Upper lobe of left lung (tissue), 6 donors: ENCODE results near the gene SHKBP1. TPM values are rescaled to one million over a fixed set of nuclear protein-coding genes. Genes with fewer than 3 reads are reported as not detected.

Experiments
- ATAC-seq, 2 donors: fragments of 200-7000 bp; cut with Tn5 transposase; one replicate each; pipeline ENCODE4 v1.9.1; 2022; ENCODE audit warnings: mild to moderate bottlenecking in 2 of 2, moderate library complexity in 2 of 2; ENCODE audit not compliant: low FRiP score in 2 of 2
- DNase-seq, 2 donors: peaks; one replicate each; pipeline ENCODE4 v3.0.0-alpha.2; 2019 to 2020
- H3K27ac ChIP-seq, 4 donors: fragments of 200-600 bp; sonication (generic); one replicate each; pipeline ENCODE4 v1.5.1; 2016 to 2019
- H3K27me3 ChIP-seq, 4 donors: fragments of 200-600 bp; sonication (generic); one replicate each; pipeline ENCODE4 v1.5.1; 2017 to 2019
- H3K36me3 ChIP-seq, 4 donors: fragments of 200-600 bp; sonication (generic); one replicate each; pipeline ENCODE4 v1.5.1; 2016 to 2019
- H3K4me1 ChIP-seq, 4 donors: fragments of 200-600 bp; sonication (generic); one replicate each; pipeline ENCODE4 v1.5.1; 2018 to 2019
- H3K4me3 ChIP-seq, 4 donors: fragments of 200-600 bp; sonication (generic); one replicate each; pipeline ENCODE4 v1.5.1; 2017 to 2019; ENCODE audit warnings: mild to moderate bottlenecking in 2 of 4, moderate library complexity in 1 of 4
- H3K9me3 ChIP-seq, 4 donors: fragments of 200-600 bp; sonication (generic); one replicate each; pipeline ENCODE4 v1.5.1; 2018 to 2019
- CTCF ChIP-seq, 6 experiments: fragments of 450-650 bp in 4 of 6; fragments of 200-600 bp in 2 of 6; sonication (generic) in 2 of 6; IDR thresholded peaks; one replicate each; pipeline ENCODE4 v1.5.1; 2016 to 2019; ENCODE audit warnings: antibody characterized with exemption in 6 of 6
- EP300 ChIP-seq, 4 donors: sonication (generic); formaldehyde crosslinking; IDR thresholded peaks; one replicate each; pipeline ENCODE4 v1.5.1; 2017; ENCODE audit warnings: antibody characterized with exemption in 4 of 4, control low read depth in 2 of 4
- POLR2A ChIP-seq, 4 donors: fragments of 450-650 bp; IDR thresholded peaks; one replicate each; pipeline ENCODE4 v1.5.1; 2016 to 2017; ENCODE audit warnings: antibody characterized with exemption in 4 of 4, mild to moderate bottlenecking in 2 of 4
- POLR2AphosphoS5 ChIP-seq, 2 donors: sonication (generic); formaldehyde crosslinking; IDR thresholded peaks; one replicate each; pipeline ENCODE4 v1.5.1; 2017; ENCODE audit warnings: antibody characterized with exemption in 2 of 2
- WGBS, 2 donors: methylation state at CpG; one replicate each; pipeline ENCODE4 v1.1.5; 2017 to 2018; 5-methylcytosine and 5-hydroxymethylcytosine counted together
- total RNA-seq, 6 donors: library from RNA; depleted of rRNA in 4 of 6; stranded (reverse); fragments of >200 nt in 4 of 6; gene quantifications; one replicate each; pipeline versions ENCODE4 v1.1.0 to v1.2.1, GENCODE V29; 2016 to 2021
- donor health status: DM: no; HTN: no; CAD: no; lungs with moderate emphysema.
- donor health status: DM: no; HTN: yes; CAD: no; lungs with severe emphysema.

The SHKBP1 gene
- total RNA-seq, 6 donors from 2014 or later, result 60.6 to 232 (median 90.2) TPM

- Histone ChIP-seq H3K36me3 (peaks cover 5 to 79% (median 58%) of the 10 kb centered on the region in 4 donors), H3K9me3 (no peaks in the 10 kb centered on the region), H3K4me1 (no peaks in the 10 kb centered on the region), H3K27me3 (no peaks in the 10 kb centered on the region), H3K4me3 (no peak overlapping the region), H3K27ac (peak overlapping the region; percentile 41 to 76 (median 68))
- WGBS, 2 donors, result 58 to 77% methylated on average over 11 of the region's 11 CpGs
- peak in 1 of 2 donors; percentile 63 for DNase-seq
- TF ChIP-seq POLR2AphosphoS5 (IDR thresholded peaks at IDR 0.05) (peak in 1 of 2 donors; percentile 79), EP300 (IDR thresholded peaks at IDR 0.05) (no peak)
- ATAC-seq, result no peak
Observed at GRCh38 chr19:40585241-40585981, 8.7 kb downstream of the SHKBP1 start.

- DNase-seq (no peak), ATAC-seq (no peak)
- WGBS, 2 donors, result 67 to 80% methylated on average over 2 of the region's 2 CpGs
- no peak overlapping the region for H3K4me3 ChIP-seq
- H3K4me1 ChIP-seq, result no peaks in the 10 kb centered on the region
- H3K36me3 ChIP-seq, result peaks cover 5 to 77% (median 56%) of the 10 kb centered on the region in 4 donors
- peak overlapping the region in 3 of 4 donors; percentile 66 to 76 (median 70) for H3K27ac ChIP-seq
- no peaks in the 10 kb centered on the region for H3K27me3 ChIP-seq
- TF ChIP-seq EP300 (IDR thresholded peaks at IDR 0.05) (no peak), POLR2AphosphoS5 (IDR thresholded peaks at IDR 0.05) (no peak), CTCF (IDR thresholded peaks at IDR 0.05) (no peak), POLR2A (IDR thresholded peaks at IDR 0.05) (no peak)
- H3K9me3 ChIP-seq, result no peaks in the 10 kb centered on the region
Observed at GRCh38 chr19:40585982-40586422, 9.3 kb downstream of the SHKBP1 start.

- Histone ChIP-seq H3K27me3 (no peaks in the 10 kb centered on the region), H3K4me1 (no peaks in the 10 kb centered on the region), H3K4me3 (no peak overlapping the region), H3K9me3 (no peaks in the 10 kb centered on the region), H3K36me3 (peaks cover 5 to 74% (median 52%) of the 10 kb centered on the region in 4 donors), H3K27ac (peak overlapping the region in 1 of 4 donors; percentile 70)
- TF ChIP-seq POLR2AphosphoS5 (IDR thresholded peaks at IDR 0.05), result no peak
- no peak for TF ChIP-seq POLR2A (IDR thresholded peaks at IDR 0.05)
- TF ChIP-seq CTCF (IDR thresholded peaks at IDR 0.05), result no peak
- no peak for TF ChIP-seq EP300 (IDR thresholded peaks at IDR 0.05)
- 97 to 100% methylated on average over 6 to 14 of the region's 14 CpGs for WGBS, 2 donors
- ATAC-seq, result no peak
- no peak for DNase-seq
Observed at GRCh38 chr19:40586611-40587010, 9.9 kb downstream of the SHKBP1 start.

- H3K4me1 ChIP-seq, result no peaks in the 10 kb centered on the region
- H3K9me3 ChIP-seq, result no peaks in the 10 kb centered on the region
- WGBS, 2 donors, result 85 to 90% methylated on average over 19 of the region's 19 CpGs
- no peak for ATAC-seq
- no peak overlapping the region for H3K4me3 ChIP-seq
- no peaks in the 10 kb centered on the region for H3K27me3 ChIP-seq
- TF ChIP-seq POLR2AphosphoS5 (IDR thresholded peaks at IDR 0.05), result no peak
- TF ChIP-seq POLR2A (IDR thresholded peaks at IDR 0.05), result no peak
- no peak for TF ChIP-seq CTCF (IDR thresholded peaks at IDR 0.05)
- no peak for TF ChIP-seq EP300 (IDR thresholded peaks at IDR 0.05)
- H3K36me3 ChIP-seq, result peaks cover 0 to 58% (median 35%) of the 10 kb centered on the region in 4 donors
- DNase-seq, result peak in 1 of 2 donors; percentile 54
- H3K27ac ChIP-seq, result no peak overlapping the region
Observed at GRCh38 chr19:40588110-40588854, 11.6 kb downstream of the SHKBP1 start.

GRCh38 chr19:40588926-40589569, 12.4 kb downstream of the SHKBP1 start:
- ATAC-seq (peak in 1 of 2 donors; percentile 4), DNase-seq (no peak)
- 90 to 93% methylated on average over 6 of the region's 9 CpGs for WGBS, 2 donors
- Histone ChIP-seq H3K27me3 (no peaks in the 10 kb centered on the region), H3K9me3 (no peaks in the 10 kb centered on the region), H3K27ac (no peak overlapping the region), H3K4me3 (no peak overlapping the region), H3K4me1 (no peaks in the 10 kb centered on the region), H3K36me3 (peaks cover 0 to 50% (median 30%) of the 10 kb centered on the region in 4 donors)
- no peak for TF ChIP-seq POLR2AphosphoS5 (IDR thresholded peaks at IDR 0.05)
- no peak for TF ChIP-seq EP300 (IDR thresholded peaks at IDR 0.05)
- no peak for TF ChIP-seq CTCF (IDR thresholded peaks at IDR 0.05)
- no peak for TF ChIP-seq POLR2A (IDR thresholded peaks at IDR 0.05)
